ENCODE measurements around the gene IL3.

IL3 gene

GRCh38 chr5:132056610-132057497, 3.6 kb upstream of the IL3 start:
- no peak for DNase-seq (ENCODE audit: low read depth)

GRCh38 chr5:132057498-132058255, 2.8 kb upstream of the IL3 start:
- no peak for DNase-seq (ENCODE audit: low read depth)

DNA sequence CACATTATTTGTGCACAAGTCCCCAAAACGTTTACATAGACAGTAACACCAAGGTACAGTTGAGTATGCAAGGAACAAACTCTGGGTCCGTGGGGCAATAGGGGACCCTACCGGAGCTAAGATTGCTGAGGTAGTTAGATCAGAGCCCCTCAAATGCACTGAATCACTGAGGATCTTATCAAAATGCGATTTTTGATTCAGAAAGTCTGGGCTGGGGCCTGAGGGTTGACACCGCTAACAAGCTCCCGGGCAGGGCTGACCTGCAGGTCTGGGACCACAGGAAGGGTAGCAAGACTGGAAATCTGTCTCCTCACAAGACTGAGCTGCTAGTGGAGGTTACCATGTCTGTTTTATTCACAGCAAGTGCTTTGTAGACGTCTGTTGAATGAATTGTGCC, 1.8 kb upstream of the IL3 start:
- no peak for DNase-seq (ENCODE audit: low read depth)

DNA sequence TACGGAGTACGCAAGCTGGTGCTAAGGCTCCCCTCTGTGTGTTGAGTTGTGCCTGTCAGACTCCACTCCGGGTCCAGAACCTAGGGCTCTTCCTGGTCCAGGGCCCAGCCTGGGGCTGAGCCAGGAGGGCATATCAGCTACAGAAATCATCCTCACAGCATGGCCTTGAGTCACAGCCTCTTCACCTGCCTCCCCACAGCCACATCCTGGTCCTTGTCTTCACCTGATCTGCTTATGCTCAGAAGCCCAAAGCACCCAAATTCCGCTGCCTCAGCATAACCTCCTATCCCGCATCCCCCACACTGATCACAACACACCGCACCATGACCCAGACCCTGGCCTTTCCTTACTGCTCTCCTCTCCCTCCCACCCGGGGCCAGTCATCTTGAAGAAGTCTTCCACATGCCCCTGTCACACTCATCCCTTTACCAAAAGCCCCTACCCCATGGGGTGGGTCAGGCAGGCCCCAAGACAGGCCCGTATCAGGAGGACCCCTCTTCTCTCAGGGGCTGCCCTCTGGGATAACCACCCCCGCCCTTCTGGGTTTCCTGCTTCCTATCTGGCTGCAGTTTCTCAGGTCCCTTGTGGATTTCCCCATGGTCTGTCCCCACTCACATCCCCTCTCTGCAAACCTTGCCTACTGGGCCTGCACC, 1.3 kb upstream of the IL3 start:
- no peak for DNase-seq (ENCODE audit: low read depth)

DNA sequence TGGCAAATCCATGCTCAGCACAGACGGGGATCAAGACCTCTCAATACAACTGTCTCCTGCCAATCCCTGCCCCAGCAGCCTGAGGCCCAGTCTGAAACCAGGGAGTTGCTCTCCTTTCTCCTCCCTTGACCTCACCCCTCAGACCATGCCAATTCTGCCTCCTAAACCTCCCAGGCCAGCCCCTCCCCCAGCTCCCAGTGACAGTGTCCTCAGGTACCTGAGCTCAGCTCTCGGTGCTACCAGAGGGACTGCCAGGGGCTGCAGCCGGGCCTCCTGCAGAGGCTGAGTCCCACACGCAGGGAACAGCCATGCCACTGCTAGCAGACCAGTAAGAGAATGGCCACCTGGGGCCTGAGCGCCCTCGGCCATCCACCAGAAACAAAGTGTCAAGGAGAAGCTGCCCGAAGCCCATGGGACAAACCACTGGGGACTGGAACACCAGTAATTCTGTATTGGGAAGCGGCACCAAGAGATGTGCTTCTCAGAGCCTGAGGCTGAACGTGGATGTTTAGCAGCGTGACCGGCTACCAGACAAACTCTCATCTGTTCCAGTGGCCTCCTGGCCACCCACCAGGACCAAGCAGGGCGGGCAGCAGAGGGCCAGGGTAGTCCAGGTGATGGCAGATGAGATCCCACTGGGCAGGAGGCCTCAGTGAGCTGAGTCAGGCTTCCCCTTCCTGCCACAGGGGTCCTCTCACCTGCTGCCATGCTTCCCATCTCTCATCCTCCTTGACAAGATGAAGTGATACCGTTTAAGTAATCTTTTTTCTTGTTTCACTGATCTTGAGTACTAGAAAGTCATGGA, 557 bp upstream of the IL3 start:
- no peak for DNase-seq (ENCODE audit: low read depth)

DNA sequence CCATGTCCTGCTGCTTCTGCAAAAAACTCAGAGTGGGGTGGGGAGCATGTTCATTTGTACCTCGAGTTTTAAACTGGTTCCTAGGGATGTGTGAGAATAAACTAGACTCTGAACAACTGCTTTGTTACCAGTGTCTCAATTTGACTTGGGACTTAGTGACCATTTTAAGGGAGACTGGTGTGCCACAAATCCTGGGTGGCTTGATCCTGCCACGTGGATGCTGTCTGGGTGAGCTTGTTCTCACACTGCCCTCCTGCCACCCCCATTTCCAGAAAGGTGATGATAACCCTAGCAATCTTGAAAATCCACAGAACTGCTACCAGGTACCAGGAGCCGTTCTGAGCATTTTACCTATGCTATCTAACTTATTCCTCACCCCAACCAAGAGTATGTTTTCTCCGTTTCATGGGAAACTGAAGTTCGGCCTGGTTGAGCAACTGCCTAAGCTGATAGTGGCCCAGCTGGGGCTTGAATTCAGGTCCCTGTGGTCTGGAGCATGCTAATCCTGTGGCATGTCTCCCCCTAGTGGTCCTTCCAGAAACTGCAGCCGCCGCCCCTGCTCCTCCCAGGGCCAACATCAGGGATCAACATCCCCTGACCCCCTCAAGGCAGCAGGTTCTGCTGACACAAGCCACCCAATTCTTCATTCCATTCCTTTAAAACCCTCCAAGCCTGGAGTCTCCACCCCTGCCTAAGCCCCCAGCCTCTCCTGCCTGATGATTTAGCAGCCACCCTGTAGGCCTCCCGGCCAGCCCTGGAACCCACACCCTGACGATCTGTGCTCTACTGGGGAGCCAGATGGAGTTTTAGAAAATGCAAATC, 2.8 kb downstream of the IL3 start:
- peak; percentile 77 for DNase-seq (ENCODE audit: low read depth)

GRCh38 chr5:132064140-132064539, 3.7 kb downstream of the IL3 start:
- DNase-seq (ENCODE audit: low read depth): no peak

DNA sequence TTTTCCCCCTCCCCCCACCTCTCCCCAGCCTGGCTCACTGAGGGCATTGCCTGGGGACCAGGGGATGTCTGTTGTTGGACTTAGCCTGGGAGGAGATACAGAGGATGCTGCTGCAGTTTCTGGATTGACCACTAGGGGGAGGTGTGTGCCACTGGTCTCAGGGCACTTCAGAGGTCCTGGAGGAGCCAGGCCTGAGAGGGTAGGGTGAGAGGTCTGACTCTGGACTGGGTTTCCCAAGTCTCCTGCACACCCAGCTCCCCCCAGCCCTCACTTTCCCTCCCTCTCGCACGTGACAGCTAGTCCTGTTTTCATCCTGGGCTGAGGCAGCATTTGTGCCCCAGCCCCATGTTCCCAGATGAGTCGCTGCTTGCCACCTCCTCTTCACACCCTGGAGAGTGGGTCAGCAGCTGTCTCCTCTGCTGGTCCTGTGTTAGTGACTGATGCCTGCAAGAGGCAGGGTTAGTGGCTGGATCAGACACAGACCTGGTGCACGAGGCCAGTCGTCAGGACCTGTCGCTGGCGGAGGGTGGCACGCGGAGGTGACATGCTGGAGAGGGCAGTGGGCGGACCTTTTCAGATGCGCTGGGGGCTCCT, 4.4 kb downstream of the IL3 start:
- peak; percentile 70 for DNase-seq (ENCODE audit: low read depth)

DNA sequence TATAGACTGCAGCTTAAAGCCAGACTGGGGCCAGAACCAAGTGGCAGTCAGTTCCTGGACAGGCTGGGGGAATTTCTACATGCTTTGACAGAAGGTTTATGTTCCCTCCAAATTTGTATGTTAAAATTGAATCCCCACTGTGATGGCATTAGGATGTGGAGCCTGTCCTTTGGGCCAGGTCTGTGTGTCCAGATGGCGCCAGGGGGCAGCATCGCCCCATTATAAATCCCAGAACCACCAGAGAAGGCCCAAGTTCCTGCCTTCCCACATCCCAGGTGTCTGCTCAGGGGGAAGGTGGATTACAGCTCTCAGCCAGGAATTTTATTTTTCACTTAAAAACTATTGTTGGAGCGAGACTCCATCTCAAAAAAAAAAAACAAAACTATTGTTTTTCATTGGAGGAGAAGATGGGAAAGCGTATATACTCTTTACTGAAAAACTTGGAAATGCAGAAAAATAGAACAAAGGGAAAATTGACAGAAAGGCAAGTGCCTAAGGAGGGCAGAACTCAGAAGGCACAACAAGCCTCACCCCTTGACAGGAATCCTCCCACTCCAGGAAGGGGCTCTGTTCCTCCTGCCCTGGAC, 5.0 kb downstream of the IL3 start:
- DNase-seq (ENCODE audit: low read depth): peak; percentile 24

GRCh38 chr5:132065951-132066701, 5.7 kb downstream of the IL3 start:
- no peak for DNase-seq (ENCODE audit: low read depth)

GRCh38 chr5:132066871-132067270, 6.4 kb downstream of the IL3 start:
- DNase-seq (ENCODE audit: low read depth): no peak

- no peak for DNase-seq (ENCODE audit: low read depth)
Measured at GRCh38 chr5:132067451-132067850, 7.0 kb downstream of the IL3 start.

- DNase-seq (ENCODE audit: low read depth): no peak
Measured at GRCh38 chr5:132067941-132068808, 7.7 kb downstream of the IL3 start.

DNA sequence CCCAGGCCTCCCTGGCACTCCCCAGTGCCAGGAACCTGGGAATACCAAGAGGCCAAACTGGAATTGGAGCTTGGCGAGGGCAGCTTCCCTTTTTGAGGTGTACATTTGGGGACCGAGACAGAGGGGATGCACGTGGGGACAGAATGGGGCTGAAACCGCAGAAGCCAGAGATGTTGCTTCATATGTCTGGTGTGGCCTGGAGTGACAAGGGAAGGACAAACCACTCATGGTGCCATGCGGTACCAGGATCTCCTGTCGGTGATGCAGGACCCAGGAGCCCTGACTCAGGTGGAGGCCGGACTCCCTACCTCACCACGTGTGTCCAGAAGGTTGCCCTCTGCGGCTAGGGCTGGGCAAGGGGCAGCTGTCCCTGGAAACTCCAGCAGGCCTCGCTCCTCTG, 9.1 kb downstream of the IL3 start:
- no peak for DNase-seq (ENCODE audit: low read depth)

DNA sequence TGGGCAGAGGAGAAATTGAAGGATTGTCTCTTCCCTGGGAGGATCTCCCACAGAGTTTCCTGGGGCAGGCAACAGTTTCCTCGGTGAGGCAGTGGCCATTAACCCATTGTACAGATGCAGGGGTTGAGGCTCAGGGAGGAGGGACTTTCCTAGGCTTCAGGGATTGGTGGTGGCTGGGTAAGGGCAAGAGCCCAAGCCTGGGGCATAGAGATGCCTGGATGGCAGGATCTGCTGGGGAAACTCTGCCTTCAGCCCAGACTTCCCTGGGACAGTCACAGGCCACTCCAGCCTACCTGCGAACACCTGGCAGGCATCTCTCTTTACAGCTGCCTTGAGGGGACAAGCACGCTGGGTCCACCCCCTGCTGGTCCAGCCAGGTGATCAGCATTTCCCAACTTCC, 9.5 kb downstream of the IL3 start:
- no peak for DNase-seq (ENCODE audit: low read depth)

DNA sequence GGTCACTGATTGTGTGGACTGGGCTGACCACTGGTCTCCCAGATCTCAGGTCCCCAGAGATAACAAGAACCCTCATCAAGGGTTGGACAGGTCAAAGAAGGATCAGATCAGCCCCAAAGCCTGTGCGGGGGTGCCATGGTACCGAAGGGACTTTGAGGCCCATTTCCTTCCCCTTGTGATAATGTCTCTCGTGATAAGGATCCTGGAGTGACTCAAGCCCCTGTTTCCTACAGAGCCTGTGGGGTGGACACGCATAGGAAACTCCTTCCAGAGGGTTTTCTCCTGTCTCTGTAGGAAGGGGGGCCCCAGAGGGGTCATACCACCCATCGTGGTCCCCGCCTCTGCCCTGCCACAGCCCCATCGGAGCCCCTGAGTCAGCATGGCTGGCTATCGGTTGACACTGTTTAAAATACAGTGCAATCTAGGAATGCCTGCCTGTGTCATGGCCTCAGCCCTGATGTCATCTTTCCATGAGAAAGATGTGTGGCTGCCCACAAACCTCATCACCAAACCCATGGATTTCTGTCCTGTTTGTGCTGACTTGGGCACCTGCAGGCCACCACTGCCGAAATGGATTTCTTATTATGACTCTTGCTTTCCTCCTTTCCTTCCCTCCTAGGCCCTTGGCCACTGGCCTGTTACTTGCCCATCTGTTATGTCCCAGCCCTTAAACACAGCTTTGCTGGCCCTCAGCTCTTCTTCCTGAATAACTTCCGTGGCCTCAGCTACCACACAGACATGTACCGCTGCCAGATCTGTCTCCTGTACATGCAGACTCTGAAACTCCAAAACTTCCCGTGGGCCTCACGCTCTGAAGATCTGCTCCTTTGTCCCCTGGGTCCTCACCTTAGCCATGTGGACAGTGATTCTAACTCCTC, 10.2 kb downstream of the IL3 start:
- no peak for DNase-seq (ENCODE audit: low read depth)

DNA sequence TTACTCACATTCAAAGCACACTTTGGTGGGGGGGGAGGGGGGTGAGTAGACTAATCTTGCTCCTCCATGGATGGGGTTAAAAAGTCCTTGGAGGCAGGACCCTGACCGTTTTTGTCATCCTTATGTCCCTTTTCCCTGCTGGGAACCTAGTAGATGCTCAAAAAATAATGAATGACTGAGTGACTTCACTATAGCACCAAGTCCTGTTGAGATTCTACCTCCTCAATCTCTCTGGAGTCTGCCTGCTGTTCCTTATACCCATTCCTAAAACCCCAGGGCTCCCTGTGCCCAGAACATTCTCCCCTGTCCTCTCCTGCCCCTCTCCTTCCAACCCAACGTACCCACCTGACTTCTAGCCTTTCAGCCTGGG, 10.9 kb downstream of the IL3 start:
- no peak for DNase-seq (ENCODE audit: low read depth)

DNA sequence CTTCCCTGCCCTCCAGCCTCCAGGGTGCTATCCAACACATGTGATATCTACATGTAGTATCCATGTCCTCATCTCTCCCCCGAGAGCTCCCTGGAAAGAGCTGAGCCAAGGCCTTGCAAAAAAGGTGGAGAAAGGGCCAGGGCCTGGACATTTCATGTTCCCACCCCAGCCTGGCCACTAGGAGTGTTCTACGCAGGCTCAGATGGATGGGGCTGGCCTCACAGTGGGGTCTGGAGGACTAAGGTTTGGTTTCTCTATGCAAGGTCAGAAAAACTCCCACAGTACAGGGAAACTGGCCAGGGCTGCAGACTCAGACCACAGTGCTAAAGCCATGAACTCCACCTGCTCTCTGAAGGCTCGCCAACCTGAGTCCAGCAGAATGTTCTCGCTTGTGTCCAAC, 11.6 kb downstream of the IL3 start:
- DNase-seq (ENCODE audit: low read depth): no peak
